Ascending aorta (tissue), 2 donors: ENCODE data around the gene DKK3. TPM values are rescaled to one million over a fixed set of nuclear protein-coding genes. Genes with fewer than 3 reads are reported as not detected.
A peak's percentile ranks its signal among the peaks of the same experiment; 100 is the strongest.

Experiments
- DNase-seq, 2 donors: peaks; one replicate each; pipeline ENCODE4 v3.0.0-alpha.2; 2019; ENCODE audit warnings: low spot score in 2 of 2
- H3K27ac ChIP-seq, 2 donors: fragments of 200-600 bp; sonication (generic); one replicate each; pipeline ENCODE4 v1.5.1; 2016 to 2017; ENCODE audit warnings: mild to moderate bottlenecking in 1 of 2
- H3K27me3 ChIP-seq: fragments of 200-600 bp; sonication (generic); one replicate; pipeline ENCODE4 v1.5.1; 2017
- H3K36me3 ChIP-seq, 2 donors: fragments of 200-600 bp; sonication (generic); one replicate each; pipeline ENCODE4 v1.5.1; 2016
- H3K4me1 ChIP-seq, 2 donors: fragments of 200-600 bp; sonication (generic); one replicate each; pipeline ENCODE4 v1.5.1; 2016 to 2017; ENCODE audit warnings: mild to moderate bottlenecking in 1 of 2
- H3K4me3 ChIP-seq, 2 donors: fragments of 200-600 bp; sonication (generic); one replicate each; pipeline ENCODE4 v1.5.1; 2016 to 2017; ENCODE audit warnings: mild to moderate bottlenecking in 1 of 2
- H3K9me3 ChIP-seq, 2 donors: fragments of 200-600 bp; sonication (generic); one replicate each; pipeline ENCODE4 v1.5.1; 2016
- CTCF ChIP-seq, 3 experiments: fragments of 200-600 bp in 2 of 3; fragments of 450-650 bp in 1 of 3; sonication (generic) in 2 of 3; IDR thresholded peaks; one replicate each; pipeline ENCODE4 v1.5.1; 2016 to 2019; ENCODE audit warnings: antibody characterized with exemption in 3 of 3, mild to moderate bottlenecking in 1 of 3, moderate library complexity in 1 of 3
- intact Hi-C: fragments of 100-400 bp; cut with DNase I; formaldehyde crosslinking; loops from one replicate; pipeline ENCODE4 v1.15.1; 2023
- total RNA-seq: library from RNA; depleted of rRNA; stranded (reverse); fragments of >200 nt; gene quantifications from one replicate; pipeline ENCODE4 v1.1.0, GENCODE V29; 2016

DKK3 gene
- total RNA-seq, 1 donor from 2014 or later: 433 TPM

- Histone ChIP-seq H3K4me1 (peaks cover 0 to 7% of the 10 kb centered on the region in 2 donors), H3K9me3 (no peaks in the 10 kb centered on the region), H3K4me3 (no peak overlapping the region), H3K36me3 (peaks cover 27 to 58% of the 10 kb centered on the region in 2 donors), H3K27ac (peak overlapping the region; percentile 41 to 53), H3K27me3 (no peaks in the 10 kb centered on the region)
- intact Hi-C loops: no loop called here
- TF ChIP-seq CTCF (IDR thresholded peaks at IDR 0.05): no peak
- peak in 1 of 2 donors; percentile 59 for DNase-seq
Observed at GRCh38 chr11:11993839-11994238, 14.6 kb downstream of the DKK3 start.

GRCh38 chr11:11992257-11993212 lies 15.9 kb downstream of the DKK3 start:
- Histone ChIP-seq H3K4me1 (peaks cover 0 to 5% of the 10 kb centered on the region in 2 donors), H3K27me3 (no peaks in the 10 kb centered on the region), H3K27ac (peak overlapping the region in 1 of 2 donors; percentile 25), H3K9me3 (no peaks in the 10 kb centered on the region), H3K36me3 (peaks cover 20 to 46% of the 10 kb centered on the region in 2 donors), H3K4me3 (no peak overlapping the region)
- DNase-seq: peak in 1 of 2 donors; percentile 44
- TF ChIP-seq CTCF (IDR thresholded peaks at IDR 0.05): no peak
- intact Hi-C loops: no loop called here

- peak in 1 of 2 donors; percentile 69 for DNase-seq
- H3K9me3 ChIP-seq: no peaks in the 10 kb centered on the region
- H3K27ac ChIP-seq: peak overlapping the region in 1 of 2 donors; percentile 23
- peaks cover 3 to 23% of the 10 kb centered on the region in 2 donors for H3K36me3 ChIP-seq
- H3K4me3 ChIP-seq: no peak overlapping the region
- no peak for TF ChIP-seq CTCF (IDR thresholded peaks at IDR 0.05)
- peaks cover 4 to 15% of the 10 kb centered on the region in 2 donors for H3K4me1 ChIP-seq
- H3K27me3 ChIP-seq: no peaks in the 10 kb centered on the region
- intact Hi-C loops: no loop called here
Observed at GRCh38 chr11:11989774-11990744, 18.4 kb downstream of the DKK3 start.

GRCh38 chr11:11988681-11989261 lies 19.7 kb downstream of the DKK3 start:
- no peak for TF ChIP-seq CTCF (IDR thresholded peaks at IDR 0.05)
- Histone ChIP-seq H3K27ac (peak overlapping the region; percentile 63 to 81), H3K4me1 (peaks cover 4 to 18% of the 10 kb centered on the region in 2 donors), H3K4me3 (no peak overlapping the region), H3K27me3 (no peaks in the 10 kb centered on the region), H3K9me3 (no peaks in the 10 kb centered on the region), H3K36me3 (peaks cover 0 to 13% of the 10 kb centered on the region in 2 donors)
- intact Hi-C loops: no loop called here
- peak in 1 of 2 donors; percentile 44 for DNase-seq

- H3K9me3 ChIP-seq: no peaks in the 10 kb centered on the region
- peak in 1 of 2 donors; percentile 60 for DNase-seq
- no peaks in the 10 kb centered on the region for H3K27me3 ChIP-seq
- no peak for TF ChIP-seq CTCF (IDR thresholded peaks at IDR 0.05)
- peaks cover 4 to 21% of the 10 kb centered on the region in 2 donors for H3K4me1 ChIP-seq
- peak overlapping the region; percentile 63 to 81 for H3K27ac ChIP-seq
- no peak overlapping the region for H3K4me3 ChIP-seq
- intact Hi-C loops: no loop called here
- H3K36me3 ChIP-seq: peaks cover 0 to 13% of the 10 kb centered on the region in 2 donors
Observed at GRCh38 chr11:11988099-11988651, 20.3 kb downstream of the DKK3 start.
